HepG2 (cell line): ENCODE measurements around the gene C2orf76.

Experiments
- ASH2L ChIP-seq: fragments of 300-600, 200-600 bp; sonication (generic); IDR thresholded peaks from 2 replicates; pipeline ENCODE4 v1.7.0; 2017; ENCODE audit warnings: low read depth, mild to moderate bottlenecking, moderate library complexity, mixed read lengths, low read length; ENCODE audit not compliant: insufficient read length
- BCL3 ChIP-seq: sonication (generic); formaldehyde crosslinking; IDR thresholded peaks from 2 replicates; pipeline ENCODE4 v1.5.1; 2020; ENCODE audit warnings: mild to moderate bottlenecking, missing genetic modification reagents, moderate library complexity
- KAT7 ChIP-seq: IDR thresholded peaks from 2 replicates; pipeline ENCODE4 v1.6.1; 2018; ENCODE audit warnings: borderline replicate concordance, missing compliant biosample characterization
- MAX ChIP-seq: IDR thresholded peaks from 2 replicates; pipeline ENCODE4 v1.6.1; 2012; ENCODE audit warnings: inconsistent platforms
- POLR2A ChIP-seq, 2 experiments: IDR thresholded peaks; 2 replicates each; pipeline ENCODE4 v1.6.1; 2011; ENCODE audit warnings: low read depth in 2 of 2, low read length in 2 of 2, mild to moderate bottlenecking in 1 of 2, moderate library complexity in 1 of 2; ENCODE audit not compliant: insufficient read depth in 1 of 2
- REST ChIP-seq, 2 experiments: IDR thresholded peaks; 2 replicates each; pipeline ENCODE4 v1.6.1; 2011 to 2012; ENCODE audit warnings: low read length in 2 of 2, borderline replicate concordance in 1 of 2, low read depth in 1 of 2, mild to moderate bottlenecking in 1 of 2, moderate library complexity in 1 of 2
- RFX5 ChIP-seq: IDR thresholded peaks from 2 replicates; pipeline ENCODE4 v1.6.1; 2011; ENCODE audit warnings: low read depth, low read length, improper control_type of control experiment
- ZNF24 ChIP-seq: fragments of 450-650 bp; IDR thresholded peaks from 2 replicates; pipeline ENCODE4 v1.6.1; 2017; ENCODE audit warnings: antibody characterized with exemption, mild to moderate bottlenecking
- ZNF367 ChIP-seq: sonication (generic); formaldehyde crosslinking; IDR thresholded peaks from 2 replicates; pipeline ENCODE4 v1.4.0; 2020; ENCODE audit warnings: missing genetic modification reagents, borderline replicate concordance
- ZSCAN29 ChIP-seq: sonication (generic); formaldehyde crosslinking; conservative IDR thresholded peaks from 2 replicates; pipeline ENCODE4 v1.4.0; 2020; ENCODE audit warnings: mild to moderate bottlenecking, missing genetic modification reagents

- TF ChIP-seq KAT7 (no peak), ZNF24 (no peak), ZNF367 (CRISPR knock-in tag) (no peak), MAX (no peak), ZSCAN29 (no peak), REST (IDR thresholded peaks at IDR 0.05; ENCODE audit: borderline replicate concordance in 1 of 2, low read depth in 1 of 2, low read length in 2 of 2) (no peak), ASH2L (no peak), BCL3 (no peak), RFX5 (no peak), POLR2A (IDR thresholded peaks at IDR 0.05; ENCODE audit: insufficient read depth in 1 of 2, low read depth in 2 of 2, low read length in 2 of 2) (no peak)
Observed at GRCh38 chr2:119338272-119338671, 28.4 kb downstream of the C2orf76 start.
